Right cardiac atrium (tissue), 5 donors: ENCODE results near the gene WDR62. TPM values are rescaled to one million over a fixed set of nuclear protein-coding genes. Genes with fewer than 3 reads are reported as not detected.

Source experiments
- ATAC-seq, 2 donors: fragments of 200-7000 bp; cut with Tn5 transposase; one replicate each; pipeline versions ENCODE4 v1.8.0 to v1.9.1; 2020; ENCODE audit warnings: moderate library complexity in 2 of 2, mild to moderate bottlenecking in 1 of 2
- DNase-seq, 3 donors: peaks; one replicate each; pipeline ENCODE4 v3.0.0-alpha.2; 2020
- H3K27ac ChIP-seq: one replicate; pipeline ENCODE4 v1.5.1; 2013; ENCODE audit warnings: mild to moderate bottlenecking, low read length, control low read depth, moderate library complexity
- H3K27me3 ChIP-seq: one replicate; pipeline ENCODE4 v1.6.1; 2013; ENCODE audit not compliant: control insufficient read depth, insufficient read depth
- H3K4me1 ChIP-seq: one replicate; pipeline ENCODE4 v1.6.1; 2013; ENCODE audit warnings: low read length; ENCODE audit not compliant: control insufficient read depth, insufficient read depth
- H3K4me3 ChIP-seq: one replicate; pipeline ENCODE4 v1.5.1; 2013; ENCODE audit warnings: low read length, control low read depth
- H3K9me3 ChIP-seq: one replicate; pipeline ENCODE4 v1.6.1; 2013; ENCODE audit warnings: low read length; ENCODE audit not compliant: control insufficient read depth
- WGBS: extraction: QIAGEN DNeasy Blood & Tissue Kit; methylation state at CpG from one replicate; pipeline ENCODE4 v1.1.7; 2013; 5-methylcytosine and 5-hydroxymethylcytosine counted together
- intact Hi-C, 4 donors: fragments of 100-400 bp; cut with DNase I; formaldehyde crosslinking; loops; one replicate each; pipeline versions ENCODE4 v1.11.0 to v1.14.0; 2022 to 2023
- polyA plus RNA-seq: library from polyadenylated mRNA; stranded (reverse); fragments of 200-250 nt; gene quantifications from one replicate; pipeline ENCODE4 v1.2.3, GENCODE V29; 2013
- total RNA-seq, 4 donors: library from RNA; stranded (reverse); fragmentation: NEBNext Ultra II Directional; extraction: Animal tissue kit (Norgen Biotek cat#: 25700); gene quantifications; one replicate each; pipeline ENCODE4 v1.2.1, GENCODE V29; 2021
- donor health status: healthy with polysubstance abuse.
- donor health status: DM: no; HTN: yes; CAD: no.
- donor health status: DM: no; HTN: no; CAD: no.
- donor health status: DM: no; HTN: yes; CAD: no; lungs with severe emphysema.
- donor health status: DM: yes; HTN: yes; CAD: no.

The WDR62 gene
- total and polyA plus RNA-seq, 5 donors: 2.8 to 16.3 (median 8.0) TPM

DNA sequence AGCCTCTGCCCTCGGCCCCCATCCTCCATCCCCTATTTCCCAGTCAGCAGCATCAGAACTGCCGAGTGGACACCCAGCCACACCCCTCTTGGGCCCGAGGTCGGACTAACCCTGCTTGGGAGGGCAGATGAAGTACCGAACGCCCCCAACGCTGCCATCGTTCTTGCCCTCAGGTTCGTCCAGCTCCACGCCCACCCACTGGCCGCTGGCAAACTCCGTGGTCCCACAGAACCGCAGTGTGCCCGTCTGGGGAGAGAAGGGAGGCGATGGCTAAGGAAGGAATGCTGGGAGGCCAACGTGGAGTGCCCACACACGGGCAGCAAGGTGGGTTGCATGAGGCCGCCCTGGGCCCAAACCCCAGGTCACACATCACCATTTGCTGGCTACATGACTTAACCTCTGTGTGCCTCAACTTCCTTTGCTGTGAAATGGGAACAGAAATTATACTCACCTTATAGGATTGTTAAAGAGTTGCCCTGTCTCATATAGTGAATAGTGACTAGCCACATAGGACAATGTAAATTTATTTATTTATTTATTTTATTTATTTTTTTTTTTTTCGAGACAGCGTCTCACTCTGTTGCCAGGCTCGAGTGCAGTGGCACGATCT is 35.5 kb upstream of the WDR62 start:
- WGBS: 92% methylated on average over 22 of the region's 22 CpGs
- Histone ChIP-seq H3K4me3 (no peak overlapping the region), H3K27me3 (no peaks in the 10 kb centered on the region), H3K27ac (no peak overlapping the region), H3K4me1 (peaks cover 4% of the 10 kb centered on the region), H3K9me3 (no peaks in the 10 kb centered on the region)
- ATAC-seq (no peak), DNase-seq (peak in 1 of 3 donors; percentile 50)
- intact Hi-C loops: no loop called here

DNA sequence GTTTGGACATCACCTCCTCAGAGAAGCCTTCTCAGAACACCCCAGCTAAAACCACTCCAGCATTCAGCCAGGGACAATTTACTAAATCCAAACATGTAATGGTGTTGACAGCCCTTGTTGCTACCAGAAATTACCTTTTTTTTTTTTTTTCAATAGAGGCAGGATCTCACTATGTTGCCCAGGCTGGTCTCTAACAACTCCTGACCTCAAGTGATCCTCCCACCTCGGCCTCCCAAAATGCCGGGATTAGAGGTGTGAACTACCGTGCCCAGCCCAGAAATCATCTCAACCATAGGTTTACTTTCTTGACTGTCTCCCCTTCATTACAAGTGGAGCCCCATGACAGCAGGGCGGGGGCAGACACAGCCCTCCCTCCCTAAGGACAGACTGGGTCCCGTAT is 31.3 kb upstream of the WDR62 start:
- WGBS: 91% methylated on average over 5 of the region's 5 CpGs
- intact Hi-C loops: no loop called here
- H3K4me1 ChIP-seq: no peaks in the 10 kb centered on the region
- H3K4me3 ChIP-seq: no peak overlapping the region
- ATAC-seq (no peak), DNase-seq (peak in 1 of 3 donors; percentile 18)
- H3K27me3 ChIP-seq: no peaks in the 10 kb centered on the region
- H3K27ac ChIP-seq: no peak overlapping the region
- H3K9me3 ChIP-seq: no peaks in the 10 kb centered on the region

DNA sequence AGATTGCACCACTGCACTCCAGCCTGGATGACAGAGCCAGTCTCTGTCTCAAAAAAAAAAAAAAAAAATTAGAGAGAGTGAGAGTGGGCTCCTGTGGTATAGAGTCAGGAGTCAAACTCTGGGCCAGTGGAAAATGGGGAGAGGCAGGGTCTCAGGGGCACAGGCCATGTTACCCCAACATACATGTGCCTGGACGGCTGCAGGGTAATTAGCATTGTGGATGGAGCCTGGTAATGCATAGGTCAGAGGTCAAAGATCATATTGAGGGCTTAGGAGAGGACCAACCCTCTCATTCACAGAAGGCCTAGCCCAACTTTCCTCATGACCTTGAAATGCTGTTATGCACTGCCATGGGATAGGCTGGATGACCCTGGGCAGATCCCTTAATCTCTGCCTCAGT is 29.2 kb upstream of the WDR62 start:
- intact Hi-C loops: no loop called here
- Histone ChIP-seq H3K4me1 (no peaks in the 10 kb centered on the region), H3K9me3 (no peaks in the 10 kb centered on the region), H3K27ac (no peak overlapping the region), H3K27me3 (no peaks in the 10 kb centered on the region), H3K4me3 (no peak overlapping the region)
- ATAC-seq (no peak), DNase-seq (peak in 1 of 3 donors; percentile 3)
- 66% methylated on average over 1 of the region's 1 CpG for WGBS

DNA sequence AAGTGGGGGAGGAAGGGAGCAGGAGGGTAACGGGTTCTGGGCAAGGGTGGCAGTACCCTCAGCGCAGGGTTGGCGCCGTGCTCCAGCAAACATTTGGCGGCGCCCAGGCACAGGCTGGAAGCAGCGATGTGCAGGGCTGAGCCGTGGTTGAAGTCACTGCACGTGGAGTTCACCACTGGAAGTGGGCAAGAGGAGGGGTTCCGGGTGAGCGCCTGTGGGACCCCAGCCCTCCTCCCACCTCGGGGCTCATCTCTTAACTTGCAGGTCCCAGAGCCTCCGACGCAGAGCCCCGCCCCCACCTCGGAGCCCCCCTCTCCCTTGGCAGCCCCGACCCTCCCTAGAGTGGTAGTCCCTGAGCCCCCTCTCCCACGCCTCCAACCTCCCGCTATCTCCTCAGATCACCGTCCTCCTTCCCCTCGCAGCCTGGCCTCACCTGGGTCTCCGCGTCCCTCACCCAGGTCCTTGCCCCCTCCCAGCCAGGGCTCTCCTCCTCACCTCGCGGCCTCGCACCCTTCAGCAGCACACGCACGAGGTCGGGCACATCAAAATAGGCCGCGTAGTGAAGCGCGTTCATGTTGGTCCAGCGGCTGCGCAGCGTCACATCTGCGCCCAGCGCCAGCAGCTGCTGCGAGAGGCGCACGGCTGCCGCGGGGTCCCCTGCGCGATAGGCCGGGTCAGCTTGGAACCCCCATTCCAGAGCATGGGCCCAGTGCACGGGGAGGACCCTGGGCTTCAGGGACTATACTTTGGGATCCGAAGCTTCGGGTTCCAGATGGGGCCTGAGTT is 28.4 kb upstream of the WDR62 start:
- Histone ChIP-seq H3K9me3 (no peaks in the 10 kb centered on the region), H3K27ac (no peak overlapping the region), H3K4me3 (no peak overlapping the region), H3K4me1 (no peaks in the 10 kb centered on the region), H3K27me3 (no peaks in the 10 kb centered on the region)
- WGBS: 94% methylated on average over 49 of the region's 49 CpGs
- ATAC-seq: peak in 1 of 2 donors; percentile 18
- intact Hi-C loops: no loop called here
- peak in 1 of 3 donors; percentile 30 for DNase-seq

DNA sequence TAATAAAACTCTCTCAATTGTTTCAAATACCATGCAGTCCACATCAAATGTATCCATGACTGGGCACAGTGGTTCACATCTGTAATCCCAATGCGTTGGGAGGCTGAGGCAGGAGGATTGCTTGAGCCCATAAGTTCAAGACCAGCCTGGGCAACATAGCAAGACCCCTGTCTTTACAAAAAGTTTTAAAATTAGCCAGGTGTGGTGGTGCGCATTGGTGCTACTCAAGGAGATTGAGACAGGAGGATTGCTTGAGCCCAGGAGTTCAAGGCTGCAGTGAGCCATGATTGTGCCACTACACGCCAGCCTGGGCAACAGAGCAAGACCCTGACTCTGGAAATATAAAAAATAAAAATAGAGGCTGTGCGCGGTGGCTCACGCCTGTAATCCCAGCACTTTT is 27.0 kb upstream of the WDR62 start:
- Histone ChIP-seq H3K4me3 (no peak overlapping the region), H3K27ac (no peak overlapping the region), H3K4me1 (peaks cover 2% of the 10 kb centered on the region), H3K27me3 (no peaks in the 10 kb centered on the region), H3K9me3 (no peaks in the 10 kb centered on the region)
- intact Hi-C loops: no loop called here
- WGBS: 94% methylated on average over 6 of the region's 6 CpGs
- no peak for DNase-seq
- no peak for ATAC-seq

DNA sequence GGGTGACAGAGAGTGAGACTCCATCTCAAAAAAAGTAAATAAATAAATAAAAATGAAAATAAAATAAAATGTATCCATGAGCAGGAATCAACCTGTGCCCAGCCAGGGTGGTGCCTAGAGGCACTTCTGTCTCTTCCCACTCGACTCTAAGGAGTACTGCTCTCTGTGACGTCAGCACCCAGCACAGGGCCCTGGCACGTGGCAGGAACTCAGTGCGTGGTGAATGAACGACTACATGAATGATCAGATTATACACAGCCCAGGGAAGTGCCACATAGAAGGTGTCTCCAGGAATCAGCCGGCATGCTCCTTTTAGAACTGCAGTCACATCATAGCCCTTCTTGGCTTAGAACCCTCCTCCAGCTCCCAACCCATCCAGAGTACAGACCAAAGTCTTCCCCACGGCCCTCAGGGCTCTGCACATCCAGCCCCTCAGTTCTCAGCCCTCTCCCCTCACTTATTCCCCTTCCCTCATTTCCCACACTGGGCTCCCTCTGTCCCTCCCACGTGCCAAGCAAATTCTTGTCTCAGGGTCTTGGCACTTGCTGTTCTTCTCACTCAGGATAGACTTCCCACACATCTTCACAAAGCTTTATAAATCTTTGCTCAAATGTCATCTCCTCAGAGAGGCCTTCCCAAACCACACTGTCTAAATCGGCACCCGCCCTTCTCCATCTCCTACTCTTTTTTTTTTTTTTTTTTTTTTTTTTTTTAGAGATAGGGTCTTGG is 26.2 kb upstream of the WDR62 start:
- ATAC-seq: no peak
- peaks cover 2% of the 10 kb centered on the region for H3K4me1 ChIP-seq
- intact Hi-C loops: no loop called here
- H3K9me3 ChIP-seq: no peaks in the 10 kb centered on the region
- no peak overlapping the region for H3K4me3 ChIP-seq
- WGBS: 74% methylated on average over 10 of the region's 10 CpGs
- no peak for DNase-seq
- H3K27me3 ChIP-seq: no peaks in the 10 kb centered on the region
- no peak overlapping the region for H3K27ac ChIP-seq

DNA sequence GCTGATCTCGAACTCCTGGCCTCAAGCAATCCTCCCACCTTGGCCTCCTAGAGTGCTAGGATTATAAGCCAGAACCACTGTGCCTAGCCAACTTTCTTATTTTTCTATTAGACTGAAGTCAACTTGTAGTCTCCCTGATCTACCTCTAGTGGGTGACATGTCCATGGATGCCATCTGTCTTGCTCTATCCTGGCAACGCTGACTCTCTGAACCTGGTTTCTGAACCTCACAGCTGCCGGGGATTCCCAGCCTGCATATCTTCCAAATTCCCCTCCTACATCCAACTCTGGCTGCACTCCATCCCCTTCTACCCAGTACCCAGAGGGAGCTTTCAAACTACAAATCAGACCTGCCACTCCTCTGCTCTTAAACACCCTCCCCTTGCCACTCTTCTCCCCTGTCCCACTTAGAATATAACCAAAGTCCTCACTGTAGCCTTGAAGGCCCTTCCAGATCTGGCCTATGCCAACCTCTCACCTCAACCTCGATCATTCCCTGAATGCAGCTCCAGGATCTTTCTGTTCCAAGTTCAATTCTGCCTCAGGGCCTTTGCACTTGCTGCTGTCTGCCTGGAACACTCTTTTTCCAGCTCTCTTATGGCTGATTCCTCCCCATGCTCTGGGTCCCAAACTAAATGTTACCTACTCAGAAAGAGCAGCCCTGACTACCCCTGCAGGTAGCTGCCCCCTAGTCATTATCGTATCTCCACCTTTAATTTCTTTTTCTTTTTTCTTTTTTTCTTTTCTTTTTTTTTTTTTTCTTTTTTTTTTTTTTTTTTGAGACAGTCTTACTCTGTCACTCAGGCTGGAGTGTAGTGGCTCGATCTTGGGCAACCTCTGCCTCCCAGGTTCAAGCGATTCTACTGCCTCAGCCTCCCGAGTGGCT is 24.2 kb upstream of the WDR62 start:
- 90% methylated on average over 8 of the region's 8 CpGs for WGBS
- ATAC-seq (no peak), DNase-seq (no peak)
- no peaks in the 10 kb centered on the region for H3K27me3 ChIP-seq
- no peaks in the 10 kb centered on the region for H3K9me3 ChIP-seq
- no peak overlapping the region for H3K27ac ChIP-seq
- H3K4me1 ChIP-seq: peaks cover 2% of the 10 kb centered on the region
- no peak overlapping the region for H3K4me3 ChIP-seq
- intact Hi-C loops: no loop called here

DNA sequence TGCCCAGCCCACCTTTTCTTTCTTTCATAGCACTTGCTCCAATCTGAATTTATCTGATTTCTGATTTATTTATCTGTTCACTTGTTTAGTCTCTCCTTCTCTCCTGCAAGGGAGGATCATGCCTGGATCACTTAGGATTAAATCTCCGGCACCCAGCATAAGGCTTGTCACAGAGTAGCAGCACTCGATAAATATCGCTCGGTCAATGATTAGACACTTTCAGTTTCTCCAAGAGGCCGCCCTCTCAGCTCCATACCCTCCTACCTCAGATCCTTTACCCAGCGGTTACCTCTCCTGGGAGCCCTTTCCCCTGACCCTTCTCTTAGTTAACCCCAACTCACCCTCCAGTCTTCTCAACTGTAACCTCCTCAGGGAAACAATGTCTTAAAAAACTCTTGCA is 23.4 kb upstream of the WDR62 start:
- 89% methylated on average over 6 of the region's 6 CpGs for WGBS
- H3K4me3 ChIP-seq: no peak overlapping the region
- ATAC-seq (no peak), DNase-seq (no peak)
- peaks cover 2% of the 10 kb centered on the region for H3K4me1 ChIP-seq
- no peaks in the 10 kb centered on the region for H3K27me3 ChIP-seq
- no peaks in the 10 kb centered on the region for H3K9me3 ChIP-seq
- no peak overlapping the region for H3K27ac ChIP-seq
- intact Hi-C loops: no loop called here

DNA sequence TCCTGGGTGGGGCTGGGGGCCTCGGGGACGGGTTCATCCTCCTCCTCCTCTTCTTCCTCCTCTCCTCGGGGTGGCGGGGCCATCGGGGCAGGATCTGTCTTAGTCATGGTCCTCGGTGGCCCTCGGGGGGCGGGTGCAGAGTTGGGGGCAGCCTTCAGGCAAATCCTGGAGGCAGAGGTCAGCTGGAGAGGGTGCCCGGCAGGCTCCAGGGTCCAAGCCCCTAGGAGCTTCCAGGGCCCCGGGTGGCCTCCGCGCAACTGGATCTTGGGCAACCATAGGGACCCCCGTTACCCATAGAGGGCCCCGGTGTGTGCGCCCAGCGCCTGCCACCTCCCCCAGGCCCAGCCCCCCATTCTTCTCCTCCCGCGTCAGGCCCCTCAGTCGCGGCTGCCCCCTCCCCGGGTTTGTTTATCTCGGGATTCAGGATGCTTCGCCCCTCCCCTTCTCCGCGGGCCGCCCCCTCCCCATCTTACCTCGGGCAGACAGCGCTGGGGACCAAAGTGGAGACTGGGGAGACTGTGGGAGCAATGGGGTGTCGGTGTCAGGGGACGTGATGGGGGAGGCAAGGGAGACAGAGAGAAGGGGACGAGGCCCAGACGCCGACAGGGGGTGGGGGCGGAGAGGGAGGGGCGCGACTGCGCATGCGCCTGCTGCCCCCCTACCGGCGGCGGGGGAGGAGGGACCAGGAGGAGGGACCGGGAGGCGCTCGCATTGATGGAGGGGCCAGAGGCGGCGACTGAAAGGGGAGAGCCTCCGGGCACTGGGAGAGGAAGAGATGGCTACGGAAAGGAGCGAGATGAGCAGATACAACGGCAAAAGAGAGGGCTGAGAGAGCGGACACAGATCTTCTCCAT is 22.2 kb upstream of the WDR62 start, which contains the start of gene CLIP3:
CLIP3 (minus strand) TSS at position 623 of the 854 bp plus-strand sequence; CDS start at position 107, 516 bp downstream.
- H3K27ac ChIP-seq: no peak within 1 kb of the TSS
- intact Hi-C loops: no loop called here
- peak within 1 kb of the TSS; percentile 75 for H3K4me3 ChIP-seq
- peaks cover 2% of the 10 kb centered on the region for H3K4me1 ChIP-seq
- DNase-seq (peak; percentile 82 to 92 (median 89)), ATAC-seq (peak; percentile 82 to 87)
- WGBS: 4% methylated on average over 51 of the region's 51 CpGs
- H3K27me3 ChIP-seq: no peaks in the 10 kb centered on the region
- no peaks in the 10 kb centered on the region for H3K9me3 ChIP-seq

DNA sequence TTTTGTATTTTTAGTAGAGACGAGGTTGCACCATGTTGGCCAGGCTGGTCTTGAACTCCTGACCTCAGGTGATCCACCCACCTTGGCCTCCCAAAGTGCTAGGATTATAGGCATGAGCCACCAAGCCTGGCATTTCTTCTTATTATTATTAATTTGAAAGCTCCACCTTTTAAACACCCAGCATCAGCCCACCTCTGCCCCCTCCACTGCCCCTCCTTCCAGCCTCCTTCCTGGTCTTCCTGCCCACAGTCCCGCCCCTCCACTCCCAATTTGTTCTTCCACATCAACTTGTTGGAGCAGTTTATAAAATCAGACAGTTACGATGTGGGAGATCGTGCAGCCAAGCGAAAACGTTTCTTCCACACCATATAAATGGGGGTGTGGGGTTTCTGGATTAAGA is 14.2 kb upstream of the WDR62 start:
- Histone ChIP-seq H3K4me1 (no peaks in the 10 kb centered on the region), H3K4me3 (no peak overlapping the region), H3K27ac (no peak overlapping the region), H3K9me3 (no peaks in the 10 kb centered on the region), H3K27me3 (no peaks in the 10 kb centered on the region)
- intact Hi-C loops: no loop called here
- 89% methylated on average over 6 of the region's 6 CpGs for WGBS
- DNase-seq (no peak), ATAC-seq (no peak)
